Left renal pelvis (tissue), 4 donors: ENCODE measurements around the gene F2RL2. TPM values are rescaled to one million over a fixed set of nuclear protein-coding genes. Genes with fewer than 3 reads are reported as not detected.
"Not testable (repeated sequence)": the region's sequence is repeated elsewhere in the genome, so short reads cannot be mapped to it uniquely, and the experiment has no call there.

Source experiments
- DNase-seq, 4 donors: peaks; one replicate each; pipeline ENCODE4 v3.0.0-alpha.2; 2013; ENCODE audit warnings: low read depth in 4 of 4, low spot score in 3 of 4
- polyA plus RNA-seq, 4 donors: library from polyadenylated mRNA; unstranded; fragments of 120-200 nt; gene quantifications; one replicate each; pipeline ENCODE4 v1.2.1, GENCODE V29; 2013; ENCODE audit not compliant: insufficient read length in 4 of 4

F2RL2 gene
- polyA plus RNA-seq, 4 donors = 0.44 to 0.49 (median 0.48) TPM

DNA sequence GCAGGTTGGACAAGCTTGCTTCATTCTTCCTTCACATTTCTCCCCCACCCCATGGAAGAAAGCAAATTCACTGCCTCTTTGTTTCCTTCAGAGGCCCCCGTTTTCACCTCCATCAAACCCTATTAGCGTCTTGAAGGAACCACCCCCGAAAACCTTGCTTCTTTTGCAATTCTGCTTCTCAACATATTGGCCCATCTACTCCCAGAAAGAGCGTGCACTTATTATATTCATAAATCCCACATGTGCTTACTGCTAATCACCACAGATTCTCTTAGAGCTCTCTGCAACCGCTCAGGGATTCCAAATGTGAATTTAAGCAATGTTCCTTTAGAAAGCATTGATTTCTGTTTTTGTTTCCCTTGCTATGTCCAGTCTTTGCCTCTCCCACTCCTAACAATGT, 1.1 kb downstream of the F2RL2 start:
- DNase-seq = no peak

GRCh38 chr5:76620166-76620565, 3.0 kb downstream of the F2RL2 start:
- DNase-seq = no peak

DNA sequence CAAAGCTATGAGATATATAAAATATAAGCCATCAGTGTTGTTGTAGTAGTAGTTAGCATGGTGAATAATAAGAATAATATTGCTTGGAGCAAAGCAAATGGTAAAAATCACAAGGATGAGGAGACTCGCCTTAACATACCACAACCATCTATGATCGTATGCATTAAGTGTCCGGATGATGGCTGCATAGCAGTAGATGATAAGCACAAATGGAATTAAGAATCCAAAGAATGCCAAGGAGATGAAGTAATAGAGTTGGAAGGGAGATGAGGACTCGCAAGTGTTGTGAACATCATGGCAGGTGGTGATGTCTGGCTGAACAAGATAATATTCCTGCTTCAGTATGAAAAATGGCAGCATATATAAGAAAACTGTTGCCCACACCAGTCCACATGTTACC, 5.5 kb downstream of the F2RL2 start:
- no peak for DNase-seq

- no peak for DNase-seq
Observed at GRCh38 chr5:76617229-76617628, 6.0 kb downstream of the F2RL2 start.

DNA sequence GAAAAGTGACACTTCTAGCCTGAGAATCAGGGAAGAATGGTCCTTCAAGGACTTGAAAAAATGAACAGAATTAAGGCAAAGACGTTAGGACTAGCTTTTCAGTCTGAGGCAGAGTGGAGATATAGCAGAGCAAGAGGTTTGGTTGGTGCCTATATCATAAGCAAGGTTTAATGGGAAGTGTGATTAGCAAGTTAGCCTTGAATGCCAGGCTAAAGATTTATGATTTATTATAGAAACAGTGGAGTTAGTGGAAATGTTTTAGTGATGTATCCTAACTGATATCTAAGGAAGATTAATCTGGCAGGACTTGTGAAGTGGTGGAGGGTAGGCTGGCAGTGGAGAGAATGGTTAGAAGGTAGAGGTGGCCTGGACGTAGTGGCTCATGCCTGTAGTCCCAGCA, 7.0 kb downstream of the F2RL2 start:
- no peak for DNase-seq

GRCh38 chr5:76615759-76616158, 7.4 kb downstream of the F2RL2 start:
- DNase-seq = no peak

DNA sequence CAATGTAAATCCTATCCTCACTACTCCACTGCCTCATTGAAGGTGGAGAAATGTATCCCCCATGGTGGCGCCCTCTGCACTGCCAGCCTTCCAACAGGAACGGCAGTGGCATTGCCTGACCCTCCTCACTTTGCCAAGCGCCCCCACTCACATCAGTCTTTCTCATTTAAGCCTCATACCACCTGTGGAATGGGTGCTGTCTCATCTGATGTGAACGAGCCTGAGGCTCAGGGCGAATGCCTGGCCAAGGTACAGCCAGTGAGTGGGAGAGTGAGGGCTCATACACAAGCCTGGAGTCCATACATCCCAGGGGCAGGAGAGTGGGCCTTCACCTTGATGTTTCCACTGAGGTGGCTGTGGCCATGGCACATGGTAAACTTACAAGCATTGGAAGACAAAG, 10.3 kb downstream of the F2RL2 start:
- DNase-seq = no peak

DNA sequence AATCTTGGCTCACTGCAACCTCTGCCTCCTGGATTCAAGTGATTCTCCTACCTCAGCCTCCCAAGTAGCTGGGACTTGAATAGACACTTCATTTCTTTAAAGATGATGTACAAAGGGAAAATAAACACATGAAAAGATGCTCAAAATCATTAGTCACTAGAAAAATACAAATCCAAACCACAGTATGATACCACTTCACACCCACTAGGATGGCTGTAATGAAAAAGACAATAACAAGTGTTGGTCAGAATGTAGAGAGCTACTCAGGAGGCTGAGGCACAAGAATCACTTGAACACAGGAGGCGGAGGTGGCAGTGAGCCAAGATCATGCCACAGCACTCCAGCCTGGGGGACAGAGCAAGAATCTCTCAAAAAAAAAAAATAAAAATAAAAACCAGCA, 13.0 kb downstream of the F2RL2 start:
- DNase-seq = no peak

- no peak for DNase-seq
Observed at GRCh38 chr5:76608833-76609232, 14.4 kb downstream of the F2RL2 start.

- peak in 2 of 4 donors; percentile 24 to 34 for DNase-seq
Observed at GRCh38 chr5:76607353-76607871, 15.8 kb downstream of the F2RL2 start.

DNA sequence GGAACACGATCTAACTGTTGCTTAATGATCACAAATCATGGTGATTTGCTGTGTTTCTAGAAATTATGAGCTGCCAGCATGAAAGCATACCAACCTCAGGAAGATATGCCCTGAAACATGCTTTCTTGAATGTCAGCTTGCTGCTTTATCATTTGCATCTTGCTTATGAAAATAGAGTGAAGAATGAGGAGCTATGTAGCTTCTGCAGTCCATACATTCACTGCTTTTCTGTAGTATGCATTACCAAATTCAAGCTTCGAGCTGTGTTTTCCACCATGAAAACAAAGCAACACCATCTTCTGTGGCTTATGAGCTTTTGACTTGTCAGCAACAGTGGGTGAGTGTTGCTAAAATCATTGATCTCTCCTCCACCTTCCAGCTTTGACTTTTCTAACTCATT, 16.5 kb downstream of the F2RL2 start:
- DNase-seq = no peak

- DNase-seq = no peak
Observed at GRCh38 chr5:76604838-76605237, 18.4 kb downstream of the F2RL2 start.

- DNase-seq = not testable (repeated sequence)
Observed at GRCh38 chr5:76603991-76604390, 19.2 kb downstream of the F2RL2 start.

GRCh38 chr5:76602094-76602726, 21.0 kb downstream of the F2RL2 start:
- no peak for DNase-seq

GRCh38 chr5:76601470-76601869, 21.7 kb downstream of the F2RL2 start:
- DNase-seq = peak in 1 of 4 donors; percentile 31

GRCh38 chr5:76600716-76601115, 22.5 kb downstream of the F2RL2 start:
- no peak for DNase-seq

- DNase-seq = no peak
Observed at GRCh38 chr5:76598531-76598930, 24.7 kb downstream of the F2RL2 start.

- DNase-seq = no peak
Observed at GRCh38 chr5:76595755-76596481, 27.3 kb downstream of the F2RL2 start.

DNA sequence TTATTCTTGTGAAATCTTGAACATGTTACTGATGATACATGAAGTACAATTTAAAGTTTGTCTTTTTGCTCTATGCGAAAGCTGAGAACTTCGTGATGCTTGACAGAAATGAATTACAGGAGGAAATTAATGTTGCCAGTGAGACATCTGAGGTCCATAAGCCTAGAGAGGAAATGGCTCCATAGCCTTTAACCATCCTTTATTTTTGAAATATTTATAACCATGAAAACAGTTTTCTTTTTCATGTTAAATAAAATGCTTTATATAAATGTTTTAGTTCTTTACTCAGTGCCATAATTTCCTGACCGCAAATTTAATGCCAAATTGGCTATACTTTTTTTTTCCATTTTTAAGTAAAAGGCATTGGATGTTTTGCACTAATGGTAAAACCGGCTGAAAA, 29.1 kb downstream of the F2RL2 start:
- DNase-seq = no peak

DNA sequence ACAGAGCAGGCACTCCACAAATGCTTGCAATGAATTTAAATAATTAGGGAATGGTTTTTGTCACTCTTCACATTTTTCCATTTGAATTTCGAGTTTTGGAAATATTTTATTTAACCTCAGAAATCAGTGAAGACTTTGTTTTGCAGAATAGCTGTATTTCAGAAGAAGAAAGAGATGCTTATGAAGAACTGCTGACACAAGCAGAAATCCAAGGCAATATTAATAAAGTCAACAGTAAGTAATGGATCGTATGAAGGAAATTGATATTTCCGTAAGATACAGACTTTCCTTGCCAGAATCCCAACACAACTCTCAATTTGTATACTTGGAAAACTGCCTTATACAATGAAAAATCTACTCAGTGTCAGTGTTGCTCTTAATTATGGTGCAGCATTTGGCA, 30.5 kb downstream of the F2RL2 start:
- DNase-seq = no peak

DNA sequence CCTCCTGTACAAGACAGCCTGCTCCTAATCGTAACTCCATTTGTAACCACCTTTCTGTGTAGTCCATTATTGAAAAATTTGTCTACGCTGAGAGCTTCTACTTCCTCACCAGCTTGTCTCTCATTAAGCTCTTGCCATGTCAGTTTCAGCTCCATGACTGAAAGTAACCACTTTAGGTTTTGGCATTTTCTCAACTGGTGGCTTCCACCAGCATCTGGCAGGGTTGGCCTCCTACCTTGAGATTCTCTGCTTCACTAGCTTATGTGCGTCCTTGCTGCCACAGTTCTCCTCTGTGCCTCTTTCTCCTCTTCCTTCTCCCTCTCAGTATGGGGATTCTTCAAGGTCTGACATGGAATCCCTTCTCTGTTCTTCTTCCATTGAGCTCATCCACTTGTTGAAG, 31.8 kb downstream of the F2RL2 start:
- DNase-seq = no peak

DNA sequence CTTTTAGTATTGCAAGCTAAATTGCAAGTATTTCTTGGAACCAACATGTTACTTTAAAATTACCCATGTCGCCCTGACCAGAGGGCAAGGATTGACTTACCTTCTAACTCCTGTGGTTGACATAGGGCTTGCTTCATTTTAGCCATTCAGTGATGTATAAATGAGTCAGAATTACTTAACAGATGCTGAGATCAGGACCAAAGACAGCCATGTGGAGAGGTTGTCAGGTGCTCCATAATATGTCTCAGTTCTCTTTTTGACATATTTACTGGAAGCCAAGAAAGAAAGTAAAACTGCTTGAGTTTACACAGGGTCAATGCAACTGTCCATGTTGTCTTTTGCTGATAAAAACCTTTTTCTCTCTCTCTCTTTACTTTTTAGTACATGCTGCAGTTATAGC, 33.2 kb downstream of the F2RL2 start:
- no peak for DNase-seq
